Right lung (tissue), 5 donors: ENCODE data around the gene CCDC85B. TPM values are rescaled to one million over a fixed set of nuclear protein-coding genes. Genes with fewer than 3 reads are reported as not detected.
A peak's percentile ranks its signal among the peaks of the same experiment; 100 is the strongest.

ENCODE experiments used
- DNase-seq, 2 donors: peaks; one replicate each; pipeline ENCODE4 v3.0.0-alpha.2; 2013
- polyA plus RNA-seq, 5 donors: library from polyadenylated mRNA; unstranded; fragments of 120-200 nt; gene quantifications; one replicate each; pipeline versions ENCODE4 v1.2.1 to v1.2.3, GENCODE V29; 2013; ENCODE audit warnings: inconsistent platforms in 1 of 5, low replicate concordance in 1 of 5; ENCODE audit not compliant: insufficient read length in 5 of 5, insufficient read depth in 1 of 5

The CCDC85B gene
- polyA plus RNA-seq, 5 donors = 10.2 to 37.1 (median 11.4) TPM

DNA sequence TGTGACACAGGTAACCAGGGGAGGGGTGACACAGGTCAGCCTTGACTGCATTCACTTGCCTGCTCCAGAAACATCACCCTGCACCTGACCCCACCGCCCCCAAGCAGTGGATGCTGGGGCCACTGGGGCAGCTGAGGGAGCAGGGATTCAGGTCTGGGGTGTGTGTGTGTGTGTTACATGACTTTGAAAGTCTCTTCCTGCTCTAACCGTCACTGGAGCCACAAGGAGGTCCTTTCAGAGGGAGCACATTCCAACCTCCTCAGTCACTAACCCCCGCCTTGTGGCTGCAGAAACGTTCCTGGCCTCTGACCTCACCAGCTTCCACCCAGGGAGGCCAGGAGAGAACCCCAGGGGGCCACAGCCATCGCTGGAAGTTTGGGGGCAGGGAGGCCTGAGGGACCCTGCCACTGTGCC is 12.6 kb downstream of the CCDC85B start:
- DNase-seq = no peak

DNA sequence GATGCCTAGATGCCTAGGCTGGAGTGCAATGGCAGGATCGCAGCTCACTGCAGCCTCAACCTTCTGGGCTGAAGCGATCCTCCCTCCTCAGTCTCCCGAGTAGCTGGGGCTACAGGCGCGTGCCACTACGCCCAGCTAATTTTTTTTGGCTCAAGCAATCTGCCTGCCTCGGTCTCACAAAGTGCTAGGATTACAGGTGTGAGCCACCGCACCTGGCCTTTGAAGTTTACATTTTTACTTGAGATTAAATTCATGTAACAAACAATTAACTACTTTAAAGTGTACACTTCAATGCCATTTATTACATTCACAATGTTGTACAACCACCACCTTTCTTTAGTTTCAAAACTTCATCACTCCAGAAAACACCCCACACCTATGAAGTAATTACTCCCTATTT is 13.2 kb downstream of the CCDC85B start:
- no peak for DNase-seq

DNA sequence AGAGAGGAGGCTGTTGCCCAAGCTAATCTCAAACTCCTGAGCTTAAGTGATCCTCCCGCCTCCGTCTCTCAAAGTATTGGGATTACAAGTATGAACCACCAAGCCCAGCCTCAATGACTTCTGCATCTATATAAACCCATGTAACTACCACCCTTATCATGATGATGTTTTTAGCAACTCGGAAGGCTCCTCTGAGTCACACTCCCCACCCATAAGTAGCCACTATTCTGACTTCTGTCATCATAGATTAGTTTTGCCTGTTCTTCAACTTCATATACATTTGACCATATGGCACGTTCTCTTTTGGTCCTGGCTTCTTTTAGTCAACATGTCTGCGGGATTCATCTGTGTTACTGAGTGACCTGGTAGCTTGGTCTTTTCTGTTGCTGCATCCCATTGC is 16.1 kb downstream of the CCDC85B start:
- no peak for DNase-seq

DNA sequence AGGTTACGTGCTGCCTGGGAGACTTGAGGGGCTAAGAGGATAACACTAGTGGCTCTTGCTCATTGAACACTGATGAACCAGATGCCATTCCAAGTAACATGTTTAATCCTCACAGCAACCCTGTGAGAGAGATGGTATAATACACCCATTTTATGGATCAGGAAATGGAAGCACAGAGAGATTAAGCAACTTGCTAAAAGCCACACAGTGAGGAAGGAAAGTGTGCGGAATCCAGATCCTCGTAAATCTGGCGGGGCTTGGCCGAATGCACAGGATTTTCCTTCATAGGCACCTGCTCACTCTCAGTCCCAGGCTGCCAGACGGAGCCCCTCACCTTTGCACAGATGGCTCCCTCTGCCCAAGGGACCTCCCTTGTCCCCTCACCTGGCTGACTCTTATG is 17.4 kb downstream of the CCDC85B start:
- no peak for DNase-seq

DNA sequence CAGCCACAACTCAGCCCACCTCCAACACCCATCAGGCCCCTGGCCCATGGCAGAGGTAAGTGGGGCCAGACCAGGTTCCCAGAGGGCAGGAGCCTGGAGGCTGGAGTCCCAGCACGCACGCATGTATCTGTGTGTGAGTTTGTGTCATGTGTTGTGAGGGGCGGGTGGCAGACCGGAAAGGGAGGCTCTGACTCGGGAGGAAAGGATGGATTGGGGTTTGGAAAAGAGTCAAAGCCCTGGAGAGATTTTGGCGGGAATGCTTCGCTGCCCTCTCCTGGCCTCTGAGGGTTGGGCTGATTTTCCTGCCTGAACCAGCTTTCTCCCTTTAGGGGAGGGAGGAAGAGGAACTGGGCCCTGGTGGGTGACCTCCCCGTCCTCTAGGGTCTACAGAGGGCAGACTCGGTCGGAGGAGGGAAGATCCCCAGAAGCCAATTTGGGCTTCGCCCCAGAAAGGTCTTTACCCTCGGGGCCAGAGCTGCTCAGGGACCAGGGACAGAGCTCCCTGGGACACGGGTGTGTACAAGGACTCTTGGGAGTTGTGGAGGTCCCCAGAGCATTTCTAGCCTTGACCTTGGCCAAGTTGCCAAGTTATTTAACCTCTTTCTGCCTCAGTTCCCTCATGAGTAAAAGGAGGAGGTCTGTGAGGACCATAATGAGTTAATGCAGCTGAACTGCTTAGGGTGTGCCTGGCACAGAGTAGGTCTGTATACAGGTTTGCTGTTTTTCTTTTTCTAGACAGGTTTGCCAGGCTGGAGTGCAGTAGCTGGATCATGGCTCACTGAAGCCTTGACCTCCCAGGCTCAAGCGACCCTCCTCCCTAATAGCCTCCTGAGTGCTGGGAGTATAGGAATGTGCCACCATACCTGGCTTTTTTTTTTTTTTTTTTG is 21.5 kb downstream of the CCDC85B start:
- DNase-seq = peak; percentile 72 to 79

DNA sequence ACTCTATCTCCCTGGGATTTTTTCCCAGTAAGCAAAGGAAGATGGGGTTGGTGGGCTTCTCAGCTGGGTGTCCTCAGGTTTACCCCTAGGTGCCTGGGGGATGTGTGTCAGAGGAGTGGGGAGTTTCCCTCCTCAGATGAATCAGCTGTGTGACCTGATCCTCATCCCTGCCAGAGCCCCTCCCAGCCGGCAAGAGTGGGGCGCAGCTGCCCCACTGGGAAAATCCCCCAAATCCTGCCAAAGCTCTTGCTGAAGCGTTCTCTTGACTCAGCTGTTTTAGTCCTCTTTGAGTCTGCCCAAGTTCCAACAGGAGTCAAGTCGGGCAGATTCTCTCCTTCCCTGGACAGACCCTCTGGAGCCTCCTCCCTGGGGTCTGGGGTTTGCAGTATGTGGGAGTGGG is 22.4 kb downstream of the CCDC85B start:
- no peak for DNase-seq

DNA sequence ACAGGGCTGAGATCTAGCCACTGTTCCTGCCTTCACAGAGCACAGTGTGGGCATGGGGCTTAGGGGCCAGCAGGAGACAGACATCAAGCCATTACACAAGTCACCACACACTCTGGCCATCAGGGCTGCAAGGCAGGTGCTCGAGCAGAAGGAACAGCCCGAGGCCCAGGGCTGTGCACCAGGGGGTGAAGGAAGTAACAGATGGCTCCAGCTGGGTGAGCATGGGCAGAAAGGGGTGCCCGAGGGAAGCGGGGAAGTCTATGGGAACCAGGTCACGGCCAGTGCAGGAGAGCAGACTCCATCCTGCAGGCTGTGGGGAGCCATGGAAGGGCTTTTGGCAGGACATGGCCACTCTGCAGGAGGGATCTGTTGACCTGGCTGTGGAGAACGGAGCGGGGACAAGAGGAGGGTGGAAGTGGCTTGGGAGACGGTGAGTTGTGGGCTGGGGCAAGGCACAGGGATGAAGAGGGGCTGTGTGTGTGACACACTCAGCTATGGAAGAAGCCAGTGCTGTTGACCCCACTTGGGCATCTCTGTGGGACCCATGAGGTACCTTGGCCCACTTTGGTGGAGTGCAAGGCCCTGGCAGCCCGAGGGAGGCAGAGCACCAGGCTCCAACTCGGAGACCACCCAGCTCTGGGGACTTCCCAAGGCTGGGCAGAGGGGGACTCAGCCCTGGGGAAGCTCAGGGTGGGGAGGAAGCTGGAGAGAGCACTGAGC is 24.8 kb downstream of the CCDC85B start:
- DNase-seq = no peak

DNA sequence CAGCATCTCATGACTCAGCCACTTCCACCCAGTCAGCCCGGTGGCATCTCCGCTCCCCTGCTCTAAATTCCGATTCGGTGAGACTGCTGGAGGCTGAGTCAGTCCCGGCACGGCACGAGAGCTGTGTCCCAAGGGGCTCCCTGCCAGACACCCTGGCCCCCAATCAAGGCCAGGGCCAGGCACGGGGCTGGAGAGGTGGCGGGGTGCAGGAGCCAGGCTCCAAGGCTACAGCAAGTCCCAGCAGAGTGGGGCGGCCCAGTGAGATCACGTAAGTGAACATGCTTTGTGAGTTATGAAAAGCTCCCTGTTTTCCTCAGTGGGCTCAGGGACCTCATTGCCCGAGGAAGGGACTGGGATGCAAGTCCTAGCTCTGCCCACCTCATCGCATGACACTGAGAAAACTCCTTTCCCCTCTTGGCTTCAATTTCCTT is 25.4 kb downstream of the CCDC85B start:
- no peak for DNase-seq

DNA sequence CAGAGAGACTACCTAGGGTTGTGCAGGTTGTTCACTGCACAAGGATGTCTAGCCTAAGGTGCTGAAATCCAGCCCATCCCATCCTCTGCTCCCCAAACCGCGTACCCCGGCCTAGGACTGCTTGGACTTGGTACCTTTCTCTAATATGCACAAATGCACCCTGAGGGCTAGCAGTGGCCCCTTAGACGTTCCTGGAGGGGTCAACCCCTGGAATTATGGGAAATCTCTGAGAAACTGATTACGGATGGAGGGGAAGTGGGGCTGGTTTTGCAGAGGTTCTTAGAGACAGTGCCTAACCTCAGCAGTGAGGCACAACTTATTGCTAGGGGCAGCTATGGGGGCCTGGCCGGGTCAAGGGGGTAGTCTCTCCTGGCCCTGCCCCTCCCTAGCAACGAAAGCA is 25.9 kb downstream of the CCDC85B start:
- DNase-seq = no peak

DNA sequence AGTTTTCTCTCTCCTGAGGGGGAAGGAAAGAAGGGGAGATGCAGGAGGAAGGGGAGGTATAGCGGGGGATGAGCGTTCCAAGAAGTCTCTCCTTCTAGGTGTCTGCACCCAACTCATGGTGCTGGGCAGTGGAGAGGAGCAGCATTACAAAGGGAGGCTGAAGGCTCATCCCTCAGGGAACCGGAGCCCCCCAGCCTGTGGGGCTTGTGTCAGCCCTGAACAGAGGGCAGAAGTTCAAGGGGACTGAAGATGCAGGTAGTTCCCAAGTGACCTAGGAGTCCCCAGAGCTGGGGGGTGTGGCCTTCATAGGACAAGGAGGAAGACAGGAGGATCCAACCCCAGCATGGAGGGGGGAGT is 26.6 kb downstream of the CCDC85B start:
- DNase-seq = no peak

DNA sequence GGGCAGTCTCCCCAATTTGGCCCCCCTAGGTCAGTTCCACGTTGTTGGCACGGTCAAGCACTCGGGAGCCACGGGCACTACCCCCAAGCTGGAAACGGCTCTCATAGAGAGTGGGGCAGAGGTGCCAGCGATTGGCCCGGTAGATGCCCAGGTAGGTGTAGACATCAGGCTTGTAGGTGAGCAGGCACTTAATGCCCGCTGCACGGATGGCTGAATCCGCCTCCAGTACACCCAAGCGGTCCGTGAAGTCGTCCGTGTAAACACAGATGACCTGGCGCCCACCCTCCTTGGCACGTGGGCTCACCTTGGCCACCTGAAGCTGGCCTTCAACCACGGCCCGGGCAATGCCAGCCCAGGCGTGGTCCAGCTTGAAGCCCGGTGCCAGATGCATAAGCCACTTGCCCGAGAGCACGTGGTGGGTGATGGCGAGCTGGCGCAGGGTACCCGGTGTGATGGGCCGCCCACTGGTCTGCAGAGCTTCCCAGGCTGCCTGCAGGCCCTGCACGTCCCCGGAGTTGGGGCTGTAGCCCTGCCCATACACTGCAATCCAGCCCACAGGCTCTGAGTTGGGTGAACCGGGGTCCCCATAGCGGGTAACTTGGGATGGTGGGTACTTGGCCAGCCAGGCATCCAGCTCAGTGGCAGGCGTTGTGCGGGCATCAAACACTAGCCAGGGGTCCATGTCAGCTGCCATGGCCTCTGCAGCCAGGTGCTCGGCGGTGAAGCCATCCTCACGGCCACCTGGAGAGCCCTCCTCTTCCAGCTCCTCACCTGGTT is 27.1 kb downstream of the CCDC85B start:
- no peak for DNase-seq

DNA sequence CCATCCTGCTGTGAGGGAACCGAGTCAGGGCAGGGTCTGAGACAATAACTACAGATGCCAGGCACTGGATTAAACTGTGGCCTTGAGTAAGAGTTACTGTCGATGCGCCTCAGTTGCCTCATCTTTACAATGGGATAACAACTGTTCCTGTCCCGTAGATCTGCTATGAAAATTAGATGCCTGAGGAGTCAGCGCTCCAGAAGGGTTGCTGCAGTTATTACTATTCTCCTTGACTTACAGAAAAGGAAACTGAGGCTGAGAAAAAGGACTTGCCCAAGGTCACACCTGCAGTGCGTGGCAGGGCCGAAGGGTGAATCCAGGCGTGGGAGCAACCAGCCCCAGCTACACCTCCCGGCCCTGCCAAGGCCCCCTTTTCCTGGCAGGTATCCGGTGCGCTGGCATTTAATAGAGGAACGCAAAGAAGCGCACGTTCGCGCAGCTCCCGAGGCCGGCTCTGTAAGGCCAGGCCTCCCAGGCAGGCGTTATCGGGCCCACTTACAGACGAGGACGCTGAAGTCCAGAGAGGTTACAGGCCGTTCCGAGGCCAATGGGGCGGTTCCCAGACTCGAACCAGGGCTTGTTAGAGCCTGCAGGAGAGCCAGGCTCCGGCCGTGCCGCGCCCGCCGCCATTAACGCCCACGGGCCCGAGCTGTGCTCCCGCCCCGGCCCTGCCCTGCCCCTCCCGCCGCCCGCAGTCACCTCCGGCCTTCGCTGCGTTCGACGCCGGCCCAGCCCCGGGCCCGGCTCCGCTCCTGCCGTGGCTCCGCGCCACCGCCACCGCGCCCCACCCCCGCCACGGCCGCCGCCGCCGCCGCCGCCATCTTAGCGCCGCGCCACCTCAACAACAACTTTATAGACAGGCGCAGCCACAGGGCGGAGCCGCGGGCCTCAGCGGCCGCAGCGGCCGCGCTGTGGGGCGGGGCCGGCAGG is 28.0 kb downstream of the CCDC85B start, which contains the start of gene C11orf68:
C11orf68 (minus strand) TSS at position 852 of the 930 bp plus-strand sequence; CDS start at position 821, 31 bp downstream.
- peak; percentile 18 to 32 for DNase-seq

DNA sequence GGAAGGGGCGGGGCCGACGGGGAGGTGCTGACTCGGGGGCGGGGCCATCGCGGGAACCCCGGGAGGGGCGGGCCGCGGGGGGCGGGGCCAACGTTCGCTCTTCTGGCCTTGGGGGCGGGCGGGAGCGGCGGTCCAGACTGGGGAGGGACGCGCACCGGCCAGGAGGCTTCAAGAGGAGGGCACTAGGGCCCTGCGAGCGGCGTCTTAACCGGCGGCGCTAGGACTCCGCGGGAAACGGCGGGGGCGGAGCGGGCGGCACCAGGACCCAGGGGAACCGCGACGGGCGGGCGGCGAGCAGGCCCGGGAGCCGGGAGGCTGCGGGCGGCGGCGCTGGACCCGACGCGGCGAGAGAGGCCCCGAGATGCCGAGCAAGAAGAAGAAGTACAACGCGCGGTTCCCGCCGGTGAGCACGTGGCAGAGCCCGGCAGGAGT is 28.7 kb downstream of the CCDC85B start, which contains the start of gene DRAP1:
DRAP1 (plus strand) TSS at position 286 of the 432 bp plus-strand sequence; CDS start at position 362, 76 bp downstream.
- peak; percentile 97 to 98 for DNase-seq

DNA sequence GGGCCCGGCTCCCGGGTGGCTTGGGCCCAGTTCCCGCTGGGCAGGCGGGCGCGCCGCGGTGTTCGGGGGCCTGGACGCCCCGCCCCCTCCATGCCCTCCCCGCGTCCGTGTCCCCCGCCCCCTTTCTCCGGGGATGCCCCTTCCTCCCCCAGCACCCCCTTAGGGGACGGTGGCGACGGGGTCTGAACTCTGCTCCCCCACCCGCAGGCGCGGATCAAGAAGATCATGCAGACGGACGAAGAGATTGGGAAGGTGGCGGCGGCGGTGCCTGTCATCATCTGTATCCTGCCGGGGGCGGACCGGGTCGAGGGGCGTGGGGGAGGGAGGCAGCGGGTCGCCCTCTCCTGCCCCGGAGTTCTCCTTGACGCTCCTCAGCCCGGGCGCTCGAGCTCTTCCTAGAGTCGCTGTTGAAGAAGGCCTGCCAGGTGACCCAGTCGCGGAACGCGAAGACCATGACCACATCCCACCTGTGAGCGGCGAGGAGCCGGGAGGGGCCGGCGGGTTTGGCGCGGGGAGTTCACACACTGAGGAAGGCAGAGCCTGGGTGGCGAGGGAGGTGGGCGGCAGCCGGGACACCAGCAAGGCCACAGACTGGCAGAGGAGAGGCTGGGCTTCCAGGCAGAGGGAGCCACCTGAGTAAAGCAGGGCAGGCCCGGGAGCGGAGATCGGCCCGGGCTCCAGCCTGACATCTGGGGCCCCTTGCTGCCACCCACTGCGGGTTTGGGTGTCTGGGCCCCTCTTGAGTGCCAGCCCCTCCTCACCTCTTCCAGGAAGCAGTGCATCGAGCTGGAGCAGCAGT is 29.3 kb downstream of the CCDC85B start:
- no peak for DNase-seq

DNA sequence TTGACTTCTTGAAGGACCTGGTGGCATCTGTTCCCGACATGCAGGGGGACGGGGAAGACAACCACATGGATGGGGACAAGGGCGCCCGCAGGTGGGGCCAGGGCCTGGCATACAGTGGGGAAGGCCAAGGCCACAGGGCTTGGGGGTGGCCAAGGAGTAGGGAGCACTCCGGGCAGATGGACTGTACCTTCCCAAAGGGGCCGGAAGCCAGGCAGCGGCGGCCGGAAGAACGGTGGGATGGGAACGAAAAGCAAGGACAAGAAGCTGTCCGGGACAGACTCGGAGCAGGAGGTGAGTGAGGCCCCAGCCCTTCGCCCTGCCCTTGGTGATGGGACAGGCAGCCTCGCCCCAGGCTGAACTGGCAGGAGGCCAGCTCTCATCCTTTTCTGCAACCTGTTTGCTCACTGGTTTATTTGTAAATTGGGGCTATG is 29.9 kb downstream of the CCDC85B start:
- no peak for DNase-seq

DNA sequence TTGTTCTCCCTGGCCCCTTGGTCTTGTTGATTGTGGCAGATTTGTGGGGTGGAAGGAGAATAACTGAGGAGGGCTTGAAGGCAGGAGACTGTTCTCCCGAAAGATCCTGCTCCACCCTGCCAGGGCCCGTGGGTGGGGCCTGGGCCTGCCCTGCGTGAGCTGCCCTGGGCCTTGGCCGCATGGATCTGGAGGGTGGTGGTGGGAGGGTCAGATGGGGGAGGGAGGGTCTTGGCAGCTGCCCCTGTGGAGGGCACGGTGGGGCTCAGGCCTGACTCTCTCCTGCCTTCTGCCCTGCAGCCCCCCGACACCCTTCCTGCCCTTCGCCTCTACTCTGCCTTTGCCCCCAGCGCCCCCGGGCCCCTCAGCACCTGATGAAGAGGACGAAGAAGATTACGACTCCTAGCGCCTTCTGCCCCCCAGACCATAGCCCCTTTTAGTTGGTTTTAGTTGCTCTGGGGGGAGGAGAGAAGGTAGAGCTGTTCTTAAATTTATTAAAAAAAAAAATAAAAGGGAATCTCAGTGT is 30.6 kb downstream of the CCDC85B start:
- DNase-seq = no peak

DNA sequence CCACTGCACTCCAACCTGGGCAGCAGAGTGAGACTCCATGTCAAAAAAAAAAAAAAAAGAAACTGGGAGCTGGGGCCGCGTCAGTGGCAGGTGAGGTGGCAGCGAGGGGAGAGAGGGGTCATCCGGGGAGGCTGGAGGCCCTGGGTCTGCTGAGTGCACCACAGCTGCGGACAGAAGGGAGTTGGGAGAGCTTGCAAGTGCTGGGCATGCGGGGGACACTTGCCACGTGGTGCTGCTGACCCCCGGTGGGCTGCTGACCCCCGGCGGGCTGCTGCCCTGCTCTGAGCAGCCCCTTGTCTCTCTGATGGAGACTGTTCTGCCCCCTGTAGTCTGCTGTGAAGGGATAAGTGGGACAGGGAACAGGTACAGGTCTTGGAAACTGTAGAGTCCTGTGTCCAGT is 31.4 kb downstream of the CCDC85B start:
- DNase-seq = no peak

DNA sequence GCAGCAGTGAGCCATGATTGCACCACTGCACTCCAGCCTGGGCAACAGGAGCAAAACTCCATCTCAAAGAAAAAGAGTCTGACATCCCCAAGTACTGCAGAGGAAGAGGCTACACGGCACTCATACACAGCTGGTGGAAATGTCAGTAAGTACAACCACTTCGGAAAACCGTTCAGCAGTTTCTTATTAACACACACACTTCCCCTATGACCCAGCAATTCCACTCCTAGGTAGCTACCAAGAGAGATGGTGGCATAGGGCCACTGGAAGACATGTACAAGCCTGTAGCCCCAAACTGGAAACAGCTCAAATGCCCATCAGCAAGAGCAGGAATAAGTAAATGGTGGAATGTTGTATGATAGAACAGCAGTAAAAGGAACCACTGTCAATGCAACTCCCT is 32.1 kb downstream of the CCDC85B start:
- no peak for DNase-seq

DNA sequence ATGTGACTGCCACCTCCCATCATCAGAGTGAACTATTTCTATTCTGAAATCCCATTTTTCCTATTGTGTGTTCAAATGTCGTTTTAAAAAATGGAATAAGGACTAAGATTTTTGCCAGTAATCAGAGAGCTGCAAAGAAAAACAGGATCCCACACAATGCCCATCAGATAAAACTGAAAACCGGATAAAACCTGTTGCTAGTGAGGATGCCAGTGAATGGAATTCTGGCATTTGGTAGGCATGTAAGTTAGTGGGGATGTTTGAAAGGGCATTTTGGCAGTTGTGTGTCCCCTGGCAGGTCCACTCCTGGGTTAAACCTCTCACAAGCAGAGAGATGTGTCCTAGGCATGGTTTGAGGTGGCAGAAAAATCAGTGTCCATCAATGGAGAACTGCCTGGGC is 34.9 kb downstream of the CCDC85B start:
- DNase-seq = no peak

DNA sequence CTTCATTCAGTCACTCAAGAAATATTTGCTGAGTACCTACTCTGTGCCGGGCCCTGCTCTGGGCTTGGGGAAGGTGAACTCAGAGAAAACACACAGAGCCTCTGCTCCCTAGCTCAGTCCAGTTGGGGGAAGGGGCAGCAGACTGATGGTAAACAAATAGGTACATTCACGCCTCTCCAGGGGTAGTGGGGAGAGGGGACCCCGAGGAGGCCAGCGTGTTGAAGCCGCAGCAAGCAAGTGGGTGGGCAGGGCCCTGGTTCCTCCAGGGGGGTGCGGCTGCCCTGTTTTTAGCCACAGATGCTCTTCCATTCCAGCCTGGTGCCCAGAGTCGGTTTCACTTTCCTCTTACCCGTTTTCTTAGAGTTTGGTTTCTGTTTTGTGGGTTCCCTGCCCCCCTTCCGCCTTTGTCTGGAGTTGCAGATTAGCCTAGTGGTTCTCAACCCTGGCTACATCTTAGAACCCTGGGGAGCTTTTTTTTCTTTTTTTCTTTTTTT is 37.5 kb downstream of the CCDC85B start:
- no peak for DNase-seq
